Neuron (in vitro differentiated cells): ENCODE results near the gene NPHP1.
"Not testable (repeated sequence)": the region's sequence is repeated elsewhere in the genome, so short reads cannot be mapped to it uniquely, and the experiment has no call there.

ENCODE experiments used
- H2AFZ ChIP-seq: one replicate; pipeline ENCODE4 v1.6.1; 2013; ENCODE audit warnings: low read depth, mild to moderate bottlenecking, inconsistent platforms, low read length, moderate library complexity
- H3K27me3 ChIP-seq: one replicate; pipeline ENCODE4 v1.6.1; 2013; ENCODE audit warnings: low read length; ENCODE audit not compliant: insufficient read depth
- H3K36me3 ChIP-seq: one replicate; pipeline ENCODE4 v1.6.1; 2013; ENCODE audit warnings: low read length; ENCODE audit not compliant: insufficient read depth
- H3K4me1 ChIP-seq: one replicate; pipeline ENCODE4 v1.6.1; 2013; ENCODE audit warnings: low read length; ENCODE audit not compliant: insufficient read depth
- H3K4me3 ChIP-seq: 2 replicates; pipeline ENCODE4 v1.5.1; 2013; ENCODE audit warnings: mild to moderate bottlenecking, low read length, moderate library complexity
- H3K9me3 ChIP-seq: one replicate; pipeline ENCODE4 v1.6.1; 2013; ENCODE audit warnings: low read length

NPHP1 gene

GRCh38 chr2:110216199-110216598, 11.4 kb upstream of the NPHP1 start:
- H2AFZ ChIP-seq, result no peak overlapping the region
- peaks cover 10% of the 10 kb centered on the region for H3K27me3 ChIP-seq
- H3K4me1 ChIP-seq, result no peaks in the 10 kb centered on the region
- H3K36me3 ChIP-seq, result no peaks in the 10 kb centered on the region
- no peak overlapping the region for H3K4me3 ChIP-seq
- no peaks in the 10 kb centered on the region for H3K9me3 ChIP-seq

GRCh38 chr2:110215566-110216158, 10.8 kb upstream of the NPHP1 start:
- Histone ChIP-seq H3K4me3 (no peak overlapping the region), H3K36me3 (no peaks in the 10 kb centered on the region), H3K4me1 (no peaks in the 10 kb centered on the region), H2AFZ (no peak overlapping the region), H3K27me3 (peaks cover 13% of the 10 kb centered on the region), H3K9me3 (no peaks in the 10 kb centered on the region)

GRCh38 chr2:110215091-110215490, 10.3 kb upstream of the NPHP1 start:
- no peaks in the 10 kb centered on the region for H3K36me3 ChIP-seq
- H3K27me3 ChIP-seq, result peaks cover 13% of the 10 kb centered on the region
- no peak overlapping the region for H3K4me3 ChIP-seq
- no peak overlapping the region for H2AFZ ChIP-seq
- no peaks in the 10 kb centered on the region for H3K4me1 ChIP-seq
- H3K9me3 ChIP-seq, result no peaks in the 10 kb centered on the region

GRCh38 chr2:110213522-110213921, 8.7 kb upstream of the NPHP1 start:
- H2AFZ ChIP-seq, H3K4me1 ChIP-seq, H3K36me3 ChIP-seq, H3K4me3 ChIP-seq, H3K9me3 ChIP-seq: not testable (repeated sequence)
- peaks cover 15% of the 10 kb centered on the region for H3K27me3 ChIP-seq

- no peak within 1 kb of the TSS for H3K4me3 ChIP-seq
- peaks cover 14% of the 10 kb centered on the region for H3K27me3 ChIP-seq
- H3K36me3 ChIP-seq, result no peaks in the 10 kb centered on the region
- H3K9me3 ChIP-seq, result no peaks in the 10 kb centered on the region
- no peak within 1 kb of the TSS for H2AFZ ChIP-seq
- H3K4me1 ChIP-seq, result no peaks in the 10 kb centered on the region
Measured at GRCh38 chr2:110211938-110212858, 7.4 kb upstream of the NPHP1 start, which contains the start of gene MTLN. MTLN (minus strand) TSS chr2:110212547; CDS start chr2:110212525, 22 bp downstream.

- Histone ChIP-seq H3K9me3 (no peaks in the 10 kb centered on the region), H2AFZ (peak overlapping the region; percentile 99), H3K4me1 (peaks cover 5% of the 10 kb centered on the region), H3K4me3 (no peak overlapping the region), H3K36me3 (no peaks in the 10 kb centered on the region), H3K27me3 (peaks cover 6% of the 10 kb centered on the region)
Measured at GRCh38 chr2:110205660-110206455, 1.0 kb upstream of the NPHP1 start.

- H2AFZ ChIP-seq, result no peak overlapping the region
- no peaks in the 10 kb centered on the region for H3K4me1 ChIP-seq
- no peak overlapping the region for H3K4me3 ChIP-seq
- no peaks in the 10 kb centered on the region for H3K36me3 ChIP-seq
- no peaks in the 10 kb centered on the region for H3K9me3 ChIP-seq
- no peaks in the 10 kb centered on the region for H3K27me3 ChIP-seq
Measured at GRCh38 chr2:110198016-110198415, 6.8 kb downstream of the NPHP1 start.

- Histone ChIP-seq H3K4me1 (no peaks in the 10 kb centered on the region), H3K9me3 (no peaks in the 10 kb centered on the region), H3K36me3 (no peaks in the 10 kb centered on the region), H3K4me3 (no peak overlapping the region), H3K27me3 (no peaks in the 10 kb centered on the region), H2AFZ (no peak overlapping the region)
Measured at GRCh38 chr2:110197452-110197851, 7.4 kb downstream of the NPHP1 start.

- not testable (repeated sequence) for H3K9me3 ChIP-seq, H3K4me1 ChIP-seq, H3K36me3 ChIP-seq, H2AFZ ChIP-seq, H3K4me3 ChIP-seq, H3K27me3 ChIP-seq
Measured at GRCh38 chr2:110190169-110190568, 14.6 kb downstream of the NPHP1 start.

GRCh38 chr2:110182449-110182848, 22.4 kb downstream of the NPHP1 start:
- Histone ChIP-seq H2AFZ (no peak overlapping the region), H3K4me1 (no peaks in the 10 kb centered on the region), H3K27me3 (no peaks in the 10 kb centered on the region), H3K36me3 (no peaks in the 10 kb centered on the region), H3K9me3 (peaks cover 2% of the 10 kb centered on the region), H3K4me3 (no peak overlapping the region)

GRCh38 chr2:110180036-110180435, 24.8 kb downstream of the NPHP1 start:
- H3K4me1 ChIP-seq, result no peaks in the 10 kb centered on the region
- H3K4me3 ChIP-seq, result no peak overlapping the region
- H2AFZ ChIP-seq, result no peak overlapping the region

GRCh38 chr2:110173523-110173922, 31.3 kb downstream of the NPHP1 start:
- Histone ChIP-seq H3K9me3 (no peaks in the 10 kb centered on the region), H3K27me3 (no peaks in the 10 kb centered on the region), H2AFZ (no peak overlapping the region), H3K4me1 (no peaks in the 10 kb centered on the region), H3K4me3 (no peak overlapping the region), H3K36me3 (no peaks in the 10 kb centered on the region)

More at GRCh38 chr2:110180036-110180435, 24.8 kb downstream of the NPHP1 start:
- Histone ChIP-seq H3K9me3 (no peaks in the 10 kb centered on the region), H3K36me3 (no peaks in the 10 kb centered on the region), H3K27me3 (no peaks in the 10 kb centered on the region)

GRCh38 chr2:110172506-110172905, 32.3 kb downstream of the NPHP1 start:
- no peaks in the 10 kb centered on the region for H3K4me1 ChIP-seq
- no peaks in the 10 kb centered on the region for H3K9me3 ChIP-seq
- H2AFZ ChIP-seq, result no peak overlapping the region
- no peak overlapping the region for H3K4me3 ChIP-seq
- H3K36me3 ChIP-seq, result no peaks in the 10 kb centered on the region
- H3K27me3 ChIP-seq, result no peaks in the 10 kb centered on the region
